SK-N-SH (cell line): Measurements from ENCODE around the gene ARMC9. TPM values are rescaled to one million over a fixed set of nuclear protein-coding genes. Genes with fewer than 3 reads are reported as not detected.
A peak's percentile ranks its signal among the peaks of the same experiment; 100 is the strongest.

ENCODE experiments used
- CTCF ChIA-PET: fragments of 300-600, 350-600 bp; formaldehyde crosslinking; extraction: SDS; loops from one replicate; lab custom pipeline; 2021; lab: Yijun Ruan, JAX
- POLR2A ChIA-PET: fragments of 350-600 bp; sonication (Branson Sonifier 250); formaldehyde crosslinking; extraction: SDS; loops from one replicate; lab custom pipeline; 2020; ENCODE audit warnings: antibody characterized with exemption, inconsistent platforms; lab: Yijun Ruan, JAX
- DNase-seq: peaks from one replicate; pipeline ENCODE4 v3.0.0; 2012
- H2AFZ ChIP-seq: fragments of 200-600 bp; sonication (generic); 2 replicates; pipeline ENCODE4 v1.8.1; 2016; ENCODE audit warnings: antibody characterized with exemption, mild to moderate bottlenecking, low read depth
- H3F3A ChIP-seq: fragments of 200-600 bp; sonication (generic); replicated peaks from 2 replicates; pipeline ENCODE3; 2016; ENCODE audit warnings: antibody characterized with exemption, mild to moderate bottlenecking; ENCODE audit not compliant: insufficient read depth
- H3K27ac ChIP-seq, 2 experiments: fragments of 200-500 bp in 1 of 2; fragments of 200-600 bp in 1 of 2; sonication (Bioruptor generic) in 1 of 2; sonication (generic), shearing (Covaris generic) in 1 of 2; 2 replicates each; pipeline versions ENCODE4 v1.5.1 to v1.6.1; 2014 to 2016; ENCODE audit warnings: low read depth in 2 of 2, inconsistent platforms in 1 of 2, low read length in 1 of 2, mild to moderate bottlenecking in 1 of 2, mixed read lengths in 1 of 2
- H3K27me3 ChIP-seq: fragments of 200-600 bp; sonication (generic), shearing (Covaris generic); 2 replicates; pipeline ENCODE4 v1.6.1; 2016; ENCODE audit warnings: mixed run types; ENCODE audit not compliant: insufficient read depth
- H3K36me3 ChIP-seq, 2 experiments: fragments of 200-500 bp in 1 of 2; fragments of 200-600 bp in 1 of 2; sonication (Bioruptor generic) in 1 of 2; sonication (generic) in 1 of 2; replicated peaks in 1 of 2; 2 replicates each; pipeline versions ENCODE3 to v1.5.1; 2014 to 2016; ENCODE audit warnings: low read length in 1 of 2, mild to moderate bottlenecking in 1 of 2; ENCODE audit not compliant: insufficient read depth in 2 of 2, control insufficient read depth in 1 of 2
- H3K4me1 ChIP-seq, 2 experiments: fragments of 200-500 bp in 1 of 2; fragments of 200-600 bp in 1 of 2; sonication (Bioruptor generic) in 1 of 2; sonication (generic), shearing (Covaris generic) in 1 of 2; 2 replicates each; pipeline versions ENCODE4 v1.5.1 to v1.6.1; 2014 to 2016; ENCODE audit warnings: low read depth in 1 of 2, low read length in 1 of 2, mixed run types in 1 of 2; ENCODE audit not compliant: insufficient read depth in 2 of 2, control insufficient read depth in 1 of 2
- H3K4me2 ChIP-seq: fragments of 200-600 bp; sonication (generic), shearing (Covaris generic); 2 replicates; pipeline ENCODE4 v1.6.1; 2017; ENCODE audit warnings: mixed run types
- H3K4me3 ChIP-seq, 2 experiments: fragments of 200-500 bp in 1 of 2; fragments of 200-600 bp in 1 of 2; sonication (Bioruptor generic) in 1 of 2; sonication (generic), shearing (Covaris generic) in 1 of 2; 2 replicates each; pipeline versions ENCODE4 v1.5.1 to v1.8.1; 2014 to 2016; ENCODE audit warnings: low read depth in 2 of 2, inconsistent platforms in 1 of 2, low read length in 1 of 2, mild to moderate bottlenecking in 1 of 2, mixed read lengths in 1 of 2, moderate library complexity in 1 of 2
- H3K79me2 ChIP-seq: fragments of 200-600 bp; sonication (generic); 2 replicates; pipeline ENCODE4 v1.8.1; 2017; ENCODE audit warnings: mild to moderate bottlenecking; ENCODE audit not compliant: insufficient read depth
- H3K9ac ChIP-seq: fragments of 200-600 bp; sonication (generic); 2 replicates; pipeline ENCODE4 v1.6.1; 2017; ENCODE audit warnings: mixed run types
- H3K9me2 ChIP-seq: fragments of 200-600 bp; sonication (generic); 2 replicates; pipeline ENCODE4 v1.6.1; 2017; ENCODE audit warnings: mixed run types
- H3K9me3 ChIP-seq: fragments of 200-600 bp; sonication (generic); 2 replicates; pipeline ENCODE4 v1.6.1; 2017; ENCODE audit warnings: mixed run types, mild to moderate bottlenecking, moderate library complexity
- H4K20me1 ChIP-seq: fragments of 200-600 bp; sonication (generic); 2 replicates; pipeline ENCODE4 v1.6.1; 2017; ENCODE audit warnings: mild to moderate bottlenecking, mixed run types; ENCODE audit not compliant: insufficient read depth
- ELF1 ChIP-seq: IDR thresholded peaks from 2 replicates; pipeline ENCODE4 v1.4.0; 2012
- GATA2 ChIP-seq: sonication (generic); formaldehyde crosslinking; IDR thresholded peaks from 2 replicates; pipeline ENCODE4 v1.5.0; 2020; ENCODE audit warnings: mild to moderate bottlenecking, missing genetic modification reagents
- JUND ChIP-seq: IDR thresholded peaks from 2 replicates; pipeline ENCODE4 v1.4.0; 2012
- MEF2A ChIP-seq: IDR thresholded peaks from 2 replicates; pipeline ENCODE4 v1.4.0; 2012; ENCODE audit warnings: low read depth, borderline replicate concordance
- MXI1 ChIP-seq: IDR thresholded peaks from 2 replicates; pipeline ENCODE4 v1.6.1; 2012; ENCODE audit warnings: mild to moderate bottlenecking, low read depth, low read length, improper control_type of control experiment
- NFIC ChIP-seq: IDR thresholded peaks from 2 replicates; pipeline ENCODE4 v1.4.0; 2012; ENCODE audit warnings: borderline replicate concordance
- RCOR1 ChIP-seq: fragments of 150-350 bp; IDR thresholded peaks from 2 replicates; pipeline ENCODE4 v1.6.1; 2017; ENCODE audit warnings: antibody characterized with exemption, low read length
- SMC3 ChIP-seq: IDR thresholded peaks from 2 replicates; pipeline ENCODE4 v1.6.1; 2012; ENCODE audit warnings: low read depth, low read length, improper control_type of control experiment
- TAF1 ChIP-seq: IDR thresholded peaks from 2 replicates; pipeline ENCODE4 v1.6.1; 2012; ENCODE audit warnings: low read depth, mild to moderate bottlenecking, low read length, moderate library complexity, borderline replicate concordance
- TCF12 ChIP-seq: IDR thresholded peaks from 2 replicates; pipeline ENCODE4 v1.4.0; 2012
- TEAD4 ChIP-seq: IDR thresholded peaks from 2 replicates; pipeline ENCODE4 v1.4.0; 2012; ENCODE audit warnings: mild to moderate bottlenecking, borderline replicate concordance; ENCODE audit not compliant: insufficient read depth
- USF1 ChIP-seq: IDR thresholded peaks from 2 replicates; pipeline ENCODE4 v1.4.0; 2012; ENCODE audit warnings: low read depth, borderline replicate concordance
- USF2 ChIP-seq: fragments of 150-350 bp; IDR thresholded peaks from 2 replicates; pipeline ENCODE4 v1.6.1; 2017; ENCODE audit warnings: antibody characterized with exemption, low read length, low read depth, borderline replicate concordance
- WGBS: methylation state at CpG from one replicate; pipeline ENCODE4 v1.1.6; 2017; ENCODE audit warnings: low lambda C conversion rate; 5-methylcytosine and 5-hydroxymethylcytosine counted together
- polyA plus RNA-seq, 3 experiments: library from polyadenylated mRNA; depleted of rRNA; stranded (reverse); fragments of >200 nt; gene quantifications; 2 replicates each; pipeline ENCODE4 v1.2.3, GENCODE V29; 2012
- TF ChIP-seq, protein P1 (sequence below): IDR thresholded peaks from 2 replicates; pipeline ENCODE4 v1.4.0; 2012; ENCODE audit warnings: low read depth
- TF ChIP-seq, protein P2 (sequence below): IDR thresholded peaks from 2 replicates; pipeline ENCODE4; 2012

ARMC9 gene
- polyA plus RNA-seq, 1 of the 3 experiments (the other 2 are of a cell fraction) = 25.3 TPM

DNA sequence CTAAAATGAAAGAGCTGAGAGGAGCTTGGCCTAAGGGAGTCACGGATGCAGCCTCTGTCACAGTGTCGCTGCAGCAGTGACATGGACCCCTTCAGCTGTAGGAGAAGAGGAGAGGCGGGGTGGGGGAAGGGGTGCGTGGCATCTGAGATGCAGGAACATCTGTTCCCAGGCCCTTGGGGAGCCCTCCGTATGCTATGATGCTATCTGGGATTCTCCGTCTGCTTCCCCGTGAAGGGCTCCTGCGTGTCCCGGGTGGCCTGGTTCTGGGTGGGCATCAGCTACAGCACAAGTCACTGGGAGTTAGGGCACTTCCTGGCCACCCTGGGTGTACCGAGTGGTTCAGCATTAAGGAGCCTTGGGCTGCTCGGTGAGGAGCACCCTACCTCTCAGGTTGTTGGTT, 161.5 kb downstream of the ARMC9 start:
- DNase-seq = peak; percentile 80
- POLR2A ChIA-PET = interaction anchor here (1.1 kb wide), 1 partner anchor 491 kb away, joined by 3 read pairs; no protein-coding TSS in a partner anchor
- TF ChIP-seq GATA2 (CRISPR knock-in tag) (peak; percentile 46; the same call in 1 of the 2 replicates), SMC3 (no peak)
- H3K27me3 ChIP-seq = no peaks in the 10 kb centered on the region
- H3K9me2 ChIP-seq = no peaks in the 10 kb centered on the region
- no peak overlapping the region for H3K4me2 ChIP-seq
- CTCF ChIA-PET = interaction anchor here (0.7 to 2.0 kb wide), 4 partner anchors 15 to 133 kb away, joined by 3 to 8 read pairs (median 6); no protein-coding TSS in a partner anchor
- H3K4me3 ChIP-seq = no peak overlapping the region
- no peaks in the 10 kb centered on the region for H3F3A ChIP-seq
- WGBS = 83% methylated on average over 8 of the region's 11 CpGs
- no peaks in the 10 kb centered on the region for H3K9me3 ChIP-seq
- no peaks in the 10 kb centered on the region for H3K36me3 ChIP-seq
- H3K79me2 ChIP-seq = no peaks in the 10 kb centered on the region
- H3K27ac ChIP-seq = peak overlapping the region in 1 of 2 experiments; percentile 78; a peak in 2 of 4 replicates
- no peaks in the 10 kb centered on the region for H4K20me1 ChIP-seq
- no peak overlapping the region for H2AFZ ChIP-seq
- no peak overlapping the region for H3K9ac ChIP-seq
- peaks cover 3 to 64% of the 10 kb centered on the region in 2 experiments for H3K4me1 ChIP-seq

DNA sequence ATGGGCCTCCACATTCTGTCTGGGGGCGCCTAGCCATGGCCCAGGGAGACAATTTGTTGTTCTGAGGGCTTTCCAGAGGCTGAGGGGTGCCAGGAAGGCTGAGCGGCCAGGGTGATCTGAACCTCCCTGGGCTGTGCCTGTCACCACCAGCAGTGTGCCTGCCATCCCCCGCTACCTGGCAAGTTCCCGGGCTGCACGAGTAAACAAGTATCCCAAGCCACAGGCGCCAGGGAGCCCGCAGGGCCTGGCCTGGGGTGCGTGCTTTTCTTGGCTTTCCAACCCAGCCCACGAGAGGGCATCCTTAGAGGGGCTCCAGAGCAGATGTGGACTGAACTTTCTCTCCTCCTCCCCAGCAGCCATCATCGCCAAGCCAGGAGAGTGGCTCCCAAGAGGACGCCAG, 162.0 kb downstream of the ARMC9 start:
- H3K36me3 ChIP-seq = no peaks in the 10 kb centered on the region
- TF ChIP-seq, protein P1, sequence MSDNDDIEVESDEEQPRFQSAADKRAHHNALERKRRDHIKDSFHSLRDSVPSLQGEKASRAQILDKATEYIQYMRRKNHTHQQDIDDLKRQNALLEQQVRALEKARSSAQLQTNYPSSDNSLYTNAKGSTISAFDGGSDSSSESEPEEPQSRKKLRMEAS = no peak
- TF ChIP-seq USF1 (no peak), TEAD4 (no peak), SMC3 (no peak), MEF2A (no peak), NFIC (no peak), ELF1 (no peak), RCOR1 (no peak), USF2 (no peak), TAF1 (no peak), GATA2 (CRISPR knock-in tag) (no peak), JUND (no peak), TCF12 (no peak), MXI1 (no peak)
- TF ChIP-seq, protein P2, sequence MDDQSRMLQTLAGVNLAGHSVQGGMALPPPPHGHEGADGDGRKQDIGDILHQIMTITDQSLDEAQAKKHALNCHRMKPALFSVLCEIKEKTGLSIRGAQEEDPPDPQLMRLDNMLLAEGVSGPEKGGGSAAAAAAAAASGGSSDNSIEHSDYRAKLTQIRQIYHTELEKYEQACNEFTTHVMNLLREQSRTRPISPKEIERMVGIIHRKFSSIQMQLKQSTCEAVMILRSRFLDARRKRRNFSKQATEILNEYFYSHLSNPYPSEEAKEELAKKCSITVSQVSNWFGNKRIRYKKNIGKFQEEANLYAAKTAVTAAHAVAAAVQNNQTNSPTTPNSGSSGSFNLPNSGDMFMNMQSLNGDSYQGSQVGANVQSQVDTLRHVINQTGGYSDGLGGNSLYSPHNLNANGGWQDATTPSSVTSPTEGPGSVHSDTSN = no peak
- H3K27me3 ChIP-seq = no peaks in the 10 kb centered on the region
- H3K4me2 ChIP-seq = no peak overlapping the region
- peak overlapping the region in 1 of 2 experiments; percentile 78; a peak in 2 of 4 replicates for H3K27ac ChIP-seq
- no peaks in the 10 kb centered on the region for H3K79me2 ChIP-seq
- H3K9me2 ChIP-seq = no peaks in the 10 kb centered on the region
- no peak overlapping the region for H3K9ac ChIP-seq
- no peak overlapping the region for H3K4me3 ChIP-seq
- no peak overlapping the region for H2AFZ ChIP-seq
- CTCF ChIA-PET = interaction anchor here (0.7 to 2.3 kb wide), 3 partner anchors 34 to 133 kb away, joined by 3 to 8 read pairs (median 7); no protein-coding TSS in a partner anchor
- no peaks in the 10 kb centered on the region for H3F3A ChIP-seq
- DNase-seq = no peak
- H3K9me3 ChIP-seq = no peaks in the 10 kb centered on the region
- POLR2A ChIA-PET = interaction anchor here (1.1 kb wide), 1 partner anchor 491 kb away, joined by 3 read pairs; no protein-coding TSS in a partner anchor
- H4K20me1 ChIP-seq = no peaks in the 10 kb centered on the region
- H3K4me1 ChIP-seq = peaks cover 6 to 65% of the 10 kb centered on the region in 2 experiments
- 85% methylated on average over 3 of the region's 11 CpGs for WGBS
